Glomerular visceral epithelial cell (primary cell): Measurements from ENCODE around the gene NANOS2.
"Not testable (repeated sequence)": the region's sequence is repeated elsewhere in the genome, so short reads cannot be mapped to it uniquely, and the experiment has no call there.

Experiments
- DNase-seq: peaks from one replicate; pipeline ENCODE4 v3.0.0-alpha.2; 2016; ENCODE audit errors: extremely low spot score

Gene NANOS2

DNA sequence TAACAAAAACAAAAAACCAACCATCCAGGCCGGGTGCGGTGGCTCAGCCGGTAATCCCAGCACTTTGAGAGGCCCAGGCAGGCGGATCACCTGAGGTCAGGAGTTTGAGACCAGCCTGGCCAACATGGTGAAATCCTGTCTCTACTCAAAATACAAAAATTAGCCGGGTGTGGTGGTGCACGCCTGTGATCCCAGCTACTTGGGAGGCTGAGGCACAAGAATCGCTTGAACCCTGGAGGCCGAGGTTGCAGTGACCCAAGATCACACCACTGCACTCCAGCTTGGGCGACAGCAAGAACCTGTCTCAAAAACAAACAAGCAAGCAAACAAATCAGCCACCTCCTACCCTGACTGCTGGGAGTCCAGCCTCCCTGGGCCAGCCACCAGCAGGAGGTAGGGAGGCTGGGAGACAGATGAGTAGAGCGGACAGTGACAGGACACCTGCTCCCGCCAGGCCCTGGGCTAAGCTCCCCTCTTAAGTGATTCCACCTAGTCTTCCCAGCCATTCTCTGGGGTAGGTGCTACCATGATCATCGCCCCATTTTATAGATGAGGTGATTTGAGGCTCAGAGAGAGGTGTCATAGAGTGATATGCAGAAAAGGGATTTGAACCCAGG is 18.5 kb downstream of the NANOS2 start:
- DNase-seq = not testable (repeated sequence)

DNA sequence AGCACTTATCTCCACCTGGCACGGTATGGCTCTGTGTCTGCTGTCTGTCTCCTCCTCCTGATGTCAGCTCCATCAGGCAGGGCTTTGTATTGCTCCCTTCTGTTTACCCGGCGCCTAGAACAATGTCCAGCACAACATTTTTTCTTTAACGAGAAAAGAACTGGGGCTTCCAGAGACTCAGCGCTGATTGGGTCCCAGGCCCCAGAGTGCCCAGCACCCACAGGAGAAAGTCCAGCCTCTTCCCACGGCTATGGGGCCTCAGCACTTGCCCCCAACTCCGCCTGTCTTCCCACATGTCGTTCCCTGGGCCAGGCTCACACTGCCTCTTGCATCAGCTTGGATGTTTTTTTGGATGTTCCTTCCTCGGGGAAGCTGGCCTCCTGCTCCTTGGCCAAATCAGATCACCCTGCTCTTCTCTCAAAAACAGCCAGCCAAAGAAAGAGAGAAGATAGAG is 19.0 kb downstream of the NANOS2 start:
- DNase-seq = no peak

DNA sequence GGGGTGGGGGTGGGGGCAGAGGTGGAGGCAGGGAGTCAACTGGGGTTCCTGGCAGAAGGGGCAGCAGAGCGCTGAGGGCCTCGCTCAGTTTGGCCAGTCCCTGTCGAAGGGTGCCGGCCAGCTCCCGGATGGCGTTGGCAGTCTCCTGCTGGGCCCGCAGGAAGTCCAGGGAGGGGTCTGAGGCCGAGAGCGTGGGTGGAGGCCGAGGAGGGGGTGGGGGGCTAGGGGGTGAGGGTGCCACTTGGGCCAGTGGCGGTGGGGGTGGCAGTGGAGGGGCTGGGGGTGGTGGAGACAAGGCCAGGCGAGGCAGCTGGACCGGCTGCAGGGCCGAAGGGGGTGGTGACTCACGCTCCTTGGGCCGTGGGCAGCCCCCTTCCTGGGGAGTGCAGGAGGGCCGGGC is 23.7 kb downstream of the NANOS2 start:
- no peak for DNase-seq

DNA sequence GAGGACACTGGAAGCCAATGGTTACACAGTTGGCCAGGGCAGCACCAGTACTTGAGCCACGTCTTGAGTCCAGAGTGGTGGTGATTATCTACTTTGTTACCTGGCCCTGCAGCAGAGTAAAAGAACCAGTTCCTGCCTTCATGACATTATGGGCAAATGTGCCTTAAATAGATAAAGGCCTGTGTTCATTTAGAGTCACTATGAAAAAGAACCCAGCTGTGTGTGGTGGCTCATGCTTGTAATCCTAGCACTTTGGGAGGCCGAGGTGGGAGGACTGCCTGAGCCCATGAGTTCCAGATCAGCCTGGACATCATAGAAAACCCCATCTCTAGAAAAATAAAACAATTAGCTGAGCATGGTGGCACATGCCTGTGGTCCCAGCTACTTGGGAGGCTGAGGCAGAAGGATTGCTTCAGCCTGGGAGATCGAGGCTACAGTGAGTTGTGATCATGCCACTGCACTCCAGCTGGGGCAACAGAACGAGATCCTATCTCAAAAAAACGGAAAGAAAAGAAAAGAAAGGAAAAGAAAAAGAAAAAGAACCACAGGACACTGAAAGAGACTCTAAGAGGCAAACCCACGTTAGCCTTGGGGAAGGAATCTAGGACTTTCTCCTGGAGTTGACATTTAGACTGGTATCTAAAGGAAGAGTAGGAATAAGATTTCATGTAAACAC is 25.2 kb downstream of the NANOS2 start:
- no peak for DNase-seq

DNA sequence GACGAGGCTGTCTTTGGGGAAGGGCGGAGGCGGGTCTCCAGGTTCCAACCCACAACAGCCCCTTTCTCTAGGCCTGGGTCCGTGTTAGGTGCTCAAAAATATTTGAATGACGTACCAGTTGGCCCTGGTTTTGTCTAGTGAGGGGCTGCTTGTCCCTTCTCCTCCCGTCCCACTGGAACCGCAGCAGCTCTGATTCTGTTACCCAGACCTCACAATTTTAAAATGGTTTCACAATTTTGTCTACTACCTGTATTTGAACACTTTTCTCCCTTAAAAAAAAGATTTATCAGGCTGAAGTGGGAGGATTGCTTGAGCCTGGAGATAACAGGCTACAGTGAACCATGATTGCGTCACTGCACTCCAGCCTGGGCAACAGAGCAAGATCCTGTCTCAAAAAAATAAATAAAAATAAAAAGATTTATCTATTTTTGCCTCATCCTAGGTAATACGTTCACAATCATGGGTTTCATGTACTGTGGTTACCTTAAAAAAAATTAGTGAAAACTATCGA is 27.3 kb downstream of the NANOS2 start:
- DNase-seq = no peak

DNA sequence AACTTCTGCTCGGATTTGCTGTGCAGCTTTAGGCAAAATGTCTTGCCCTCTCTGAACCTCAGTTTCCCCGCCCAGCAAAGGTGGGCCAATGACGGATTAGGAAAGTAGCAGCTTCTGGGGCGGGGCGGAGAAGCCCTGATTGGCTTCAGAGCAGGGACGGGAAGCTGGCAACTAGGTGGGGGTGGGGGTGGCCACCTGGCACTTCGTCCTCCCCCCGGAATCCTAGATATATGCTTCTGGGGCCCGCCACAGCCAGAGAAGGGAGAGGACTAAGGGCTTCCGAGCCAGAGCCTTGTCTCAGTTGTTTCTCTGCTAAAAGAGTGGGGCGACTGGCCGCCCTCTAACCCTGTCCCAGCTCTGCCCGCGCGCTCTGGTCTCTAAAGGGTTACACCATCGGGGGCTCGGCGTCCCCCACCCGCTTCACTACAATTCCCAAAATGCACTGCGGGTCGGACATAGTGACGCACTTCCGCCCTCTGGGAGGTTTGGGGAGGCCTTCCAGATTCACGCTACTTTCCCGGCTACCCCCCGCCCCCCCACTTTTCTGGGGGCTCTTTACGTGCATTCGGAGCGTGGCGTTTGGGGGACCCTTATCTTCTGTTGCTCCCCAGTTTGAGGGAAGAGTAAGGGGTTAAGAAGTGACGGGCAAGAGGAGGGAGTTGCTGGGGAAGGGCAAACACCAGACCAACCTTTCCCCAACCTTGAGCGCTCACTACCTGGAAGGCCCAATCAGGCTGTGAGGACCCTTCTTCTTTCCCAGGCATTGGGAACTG is 28.0 kb downstream of the NANOS2 start:
- peak; percentile 88 for DNase-seq

DNA sequence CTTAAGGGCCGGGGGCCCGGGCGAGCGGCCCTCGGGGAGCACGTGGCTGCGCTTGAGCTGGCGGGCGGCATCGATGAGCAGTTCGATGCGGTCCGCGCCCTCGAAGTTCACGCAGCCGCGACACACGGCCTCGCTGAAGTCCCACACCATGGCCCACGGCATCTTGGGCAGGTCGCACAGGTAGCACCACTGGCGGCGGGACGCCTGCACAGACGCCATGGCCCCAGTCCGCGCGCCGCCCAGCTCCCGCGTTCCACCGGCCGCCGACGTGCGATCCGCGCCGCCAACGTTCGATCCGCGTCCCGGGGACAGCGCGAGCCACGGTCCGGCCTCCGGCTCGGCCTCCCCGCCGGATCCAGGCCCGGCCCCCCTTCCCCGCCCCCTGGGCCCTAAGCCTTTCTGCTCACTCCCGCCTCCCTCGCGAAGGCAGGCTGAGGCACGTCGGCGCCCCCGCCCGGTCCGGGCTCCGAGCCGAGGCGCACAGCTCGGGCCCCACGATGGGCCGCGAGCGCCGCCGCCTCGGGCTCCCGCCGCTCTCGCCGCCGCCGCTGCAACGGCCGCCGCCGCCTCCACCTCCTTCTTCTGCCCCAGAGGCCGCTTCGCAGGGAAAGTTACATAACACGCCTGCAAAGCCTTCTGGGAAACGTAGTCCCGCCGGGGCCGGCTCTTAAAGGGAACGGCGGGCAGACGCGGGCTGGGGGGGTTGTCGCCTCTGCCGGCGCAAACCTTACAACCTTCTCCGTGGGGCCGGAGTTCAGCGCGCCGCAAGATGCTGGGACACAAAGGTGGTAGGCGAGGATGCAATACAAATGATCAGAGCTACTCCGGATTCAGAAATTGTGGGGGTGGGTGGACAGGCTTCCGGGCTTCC is 28.8 kb downstream of the NANOS2 start, which contains the start of gene IRF2BP1:
IRF2BP1 (minus strand) TSS at position 586 of the 871 bp plus-strand sequence; CDS start at position 219, 367 bp downstream.
- peak; percentile 90 for DNase-seq

DNA sequence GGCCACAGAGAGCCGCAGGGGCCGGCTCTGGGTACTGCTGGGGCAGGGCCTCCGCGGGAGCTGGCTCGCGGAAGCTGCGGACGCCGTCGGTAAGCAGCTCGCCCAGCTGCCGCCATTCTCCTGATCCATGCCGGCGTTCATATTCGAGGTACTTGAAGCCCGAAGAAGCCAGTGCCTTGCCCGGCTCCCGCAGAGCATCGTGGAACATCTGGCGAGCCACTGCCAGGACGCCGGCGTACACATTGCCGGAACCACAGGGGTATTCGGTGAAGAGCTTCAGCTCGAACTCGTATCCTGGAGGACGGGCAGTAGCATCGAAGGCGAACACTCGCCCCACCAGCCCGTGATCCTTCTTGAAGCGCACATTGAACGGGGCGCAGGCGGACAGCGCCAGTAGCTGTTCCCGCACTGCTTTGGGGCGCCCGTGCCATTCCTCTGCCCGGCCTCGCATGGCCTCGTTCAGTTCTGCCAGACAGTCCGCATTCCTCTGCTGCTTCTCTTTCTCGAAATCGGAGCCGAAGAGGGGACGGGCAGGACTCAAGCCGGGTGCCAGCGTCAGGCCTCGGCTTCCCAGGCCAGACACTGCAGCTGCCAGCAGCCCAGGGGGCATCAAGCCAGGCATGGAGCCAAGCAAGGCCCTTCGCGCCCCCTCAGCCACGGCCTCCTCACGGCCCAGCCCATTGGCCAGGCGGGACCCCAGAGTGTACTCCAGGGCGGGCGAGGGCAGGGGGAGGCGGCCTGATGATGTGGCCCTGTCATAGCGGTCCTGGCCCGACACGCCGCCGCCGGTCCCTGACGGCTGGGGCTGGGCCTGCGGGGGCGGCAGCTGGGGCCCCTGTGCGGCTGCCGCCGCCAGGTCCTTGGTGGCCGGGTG is 29.7 kb downstream of the NANOS2 start:
- peak; percentile 19 for DNase-seq

DNA sequence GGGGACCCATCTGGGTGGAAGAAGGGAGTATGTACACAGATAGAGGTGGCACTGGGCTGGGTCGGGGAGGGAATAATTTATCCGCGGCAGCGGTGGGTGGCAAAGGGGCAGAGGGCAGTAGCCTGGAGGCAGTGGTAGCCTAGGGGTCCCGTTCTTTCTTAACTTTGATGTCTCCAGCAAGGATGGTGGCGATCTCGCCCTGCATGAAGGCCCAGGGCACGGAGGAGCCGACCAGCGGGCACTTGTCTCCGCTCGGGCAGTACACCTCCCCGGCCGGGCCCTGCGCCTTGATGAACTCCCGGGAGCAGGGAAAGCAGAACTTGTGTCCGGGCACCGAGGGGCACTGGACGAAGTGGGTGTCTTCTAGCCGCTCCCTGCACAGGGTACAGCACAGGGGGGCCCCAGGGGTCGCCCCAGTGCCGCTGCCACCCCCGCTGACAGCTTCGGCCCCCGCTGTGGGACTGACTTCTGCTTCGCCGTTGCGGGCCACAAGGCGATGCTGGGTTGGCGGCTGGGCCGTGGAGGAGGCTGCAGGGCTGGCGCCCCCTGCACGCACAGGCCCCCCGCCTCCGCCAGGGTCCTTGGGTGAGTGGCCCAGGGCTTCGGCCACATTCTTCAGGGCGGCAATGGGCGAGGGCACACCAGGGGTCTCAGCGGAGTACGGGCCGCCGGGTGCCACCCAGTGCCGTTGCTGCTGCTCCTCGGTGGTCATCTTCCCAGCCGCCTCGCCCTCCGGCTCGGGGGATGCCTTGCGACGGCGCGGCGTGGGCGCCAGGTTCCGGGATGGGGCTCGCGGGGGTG is 30.5 kb downstream of the NANOS2 start:
- DNase-seq = no peak

DNA sequence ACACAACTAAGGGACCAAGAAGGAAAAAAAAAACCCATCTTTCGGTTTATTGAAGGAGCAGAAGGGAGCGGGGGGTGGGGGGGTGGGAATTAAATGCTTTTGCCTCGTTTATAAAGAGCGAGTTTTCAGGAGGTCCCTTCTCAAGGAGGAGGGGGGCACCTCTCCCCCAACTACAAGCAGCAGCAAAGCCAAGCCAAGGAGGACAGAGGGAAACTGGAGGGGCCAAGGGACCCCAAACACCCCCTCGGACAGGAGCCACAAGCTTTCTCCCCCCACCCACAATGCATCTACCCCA is 31.0 kb downstream of the NANOS2 start:
- no peak for DNase-seq

DNA sequence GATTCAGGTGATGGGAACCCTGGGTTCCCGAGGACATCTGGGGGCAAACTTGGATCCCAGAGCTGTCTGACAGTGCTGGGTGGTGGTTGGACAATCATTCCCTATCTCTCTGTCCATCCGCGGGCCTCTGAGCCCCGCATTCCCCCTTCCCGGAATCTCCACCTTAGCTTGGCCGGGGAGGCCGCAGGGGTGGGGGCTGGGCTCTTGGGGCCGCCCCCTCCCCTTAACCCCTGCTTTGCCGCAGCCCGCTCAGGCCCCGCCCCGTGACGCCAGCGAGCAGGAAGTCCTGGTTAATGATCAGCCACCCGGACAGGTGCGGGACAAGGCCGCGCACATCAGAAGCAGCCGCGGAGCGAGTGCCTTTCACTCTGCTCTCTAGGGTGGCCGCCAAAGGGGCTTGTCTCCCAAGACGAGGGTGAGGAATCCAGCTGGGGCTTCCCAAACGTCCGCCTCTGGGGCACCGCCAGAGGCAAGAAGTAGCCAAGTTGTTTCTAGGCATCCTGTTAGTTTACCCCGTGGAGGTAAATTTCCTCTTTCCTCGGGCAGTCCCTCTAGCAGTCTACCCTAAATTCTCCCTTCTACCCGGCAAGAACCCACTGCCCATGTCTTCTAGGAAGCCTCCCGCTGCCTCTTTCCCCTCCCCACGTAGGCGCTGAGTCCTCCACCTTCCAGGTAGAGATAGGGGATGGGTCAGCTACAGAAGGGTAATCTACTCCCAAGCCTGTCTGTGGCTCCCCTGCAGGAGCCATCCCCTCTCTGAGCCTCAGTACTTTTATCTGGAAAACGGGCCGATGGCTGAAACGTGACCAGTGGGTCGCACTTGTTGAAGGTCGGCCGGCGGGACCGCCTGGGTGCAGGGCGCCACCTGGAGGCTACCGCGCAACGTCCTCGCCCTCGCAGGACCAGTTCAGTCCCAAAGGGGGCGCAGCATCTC is 31.7 kb downstream of the NANOS2 start:
- DNase-seq = peak; percentile 90

DNA sequence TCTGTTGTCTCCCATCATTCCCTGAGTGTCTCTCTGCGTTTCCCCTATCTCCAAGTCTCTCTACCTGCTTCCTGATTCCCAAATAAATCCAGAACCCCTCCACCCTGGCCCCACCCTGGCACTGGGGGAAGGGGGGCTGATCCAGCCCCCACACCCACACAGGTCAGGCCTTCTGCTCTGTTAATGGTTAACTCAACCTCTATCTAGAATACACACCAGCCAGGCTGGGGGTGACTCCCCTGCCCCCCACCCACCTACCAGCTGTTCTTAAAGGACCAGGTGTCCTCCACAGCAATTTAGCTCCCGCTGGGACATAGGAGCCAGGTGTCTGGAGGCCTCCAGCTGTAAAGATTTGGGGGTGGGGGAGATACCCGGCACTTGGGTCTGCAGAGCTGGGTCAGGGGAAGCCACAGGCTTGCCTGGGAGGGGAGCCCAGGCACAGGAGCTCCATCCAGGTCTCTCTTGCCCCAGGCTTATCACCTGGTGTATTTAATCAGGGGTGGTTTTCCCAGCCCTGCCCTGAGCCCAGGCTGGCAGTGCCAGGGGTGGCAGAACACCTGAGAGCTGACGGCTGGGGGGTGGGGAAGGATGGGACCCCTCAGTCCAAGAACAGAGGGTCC is 32.6 kb downstream of the NANOS2 start:
- DNase-seq = peak; percentile 37

DNA sequence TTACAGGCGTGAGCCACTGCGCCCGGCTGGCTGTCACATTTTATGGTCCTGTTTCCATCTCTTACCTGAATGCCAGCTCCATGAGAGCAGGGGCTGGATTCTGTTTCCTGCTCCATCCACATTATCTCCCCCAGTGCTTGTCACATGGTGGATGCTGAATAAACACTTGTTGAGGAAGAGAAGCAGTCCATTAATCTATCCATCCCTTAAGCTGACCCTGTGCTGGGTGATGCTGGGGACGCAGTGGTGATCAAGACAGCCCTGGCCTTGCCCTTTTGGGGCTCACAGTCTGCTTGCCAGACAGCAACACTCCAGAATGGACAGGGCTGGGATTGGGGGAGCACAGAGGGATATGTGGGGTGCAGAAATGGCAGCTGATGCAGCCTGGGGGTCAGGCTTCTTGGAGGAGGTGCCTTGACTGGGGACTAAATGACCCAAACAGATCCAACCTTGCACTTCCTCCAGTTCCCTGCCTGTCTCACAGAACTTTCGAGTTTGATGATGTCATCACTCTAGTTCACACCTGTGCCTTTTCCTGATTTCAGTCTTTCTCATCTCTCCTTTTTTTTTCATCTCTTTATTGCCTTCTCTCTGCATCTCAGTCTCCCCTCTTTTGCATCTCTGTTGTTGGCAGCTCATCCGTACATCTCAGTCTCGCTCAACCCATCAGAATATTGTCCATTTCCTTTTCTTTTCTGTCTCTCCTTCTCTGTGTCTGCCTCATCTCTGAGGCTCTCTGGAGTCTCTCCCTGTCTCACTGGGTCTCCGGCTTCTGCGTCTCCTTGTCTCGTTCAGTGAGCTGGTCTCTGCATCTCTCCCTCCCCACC is 33.3 kb downstream of the NANOS2 start:
- DNase-seq = no peak

DNA sequence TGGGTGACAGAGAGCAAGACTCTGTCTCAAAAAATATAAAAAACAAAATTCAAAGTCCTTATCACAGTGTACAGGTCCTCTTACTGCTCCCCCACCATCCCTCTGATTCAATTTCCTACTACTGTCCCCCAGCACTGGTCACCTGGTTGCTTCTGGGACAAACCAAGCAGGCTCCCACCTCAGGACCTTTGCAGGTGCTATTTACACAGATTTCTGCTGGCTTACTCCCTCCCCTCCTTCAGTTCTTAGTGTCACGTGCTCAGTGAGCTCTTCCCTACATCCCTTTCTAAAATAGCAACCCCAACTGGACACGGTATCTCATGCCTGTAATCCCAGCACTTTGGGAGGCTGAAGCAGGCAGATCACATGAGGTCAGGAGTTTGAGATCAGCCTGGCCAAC is 34.6 kb downstream of the NANOS2 start:
- DNase-seq = no peak

DNA sequence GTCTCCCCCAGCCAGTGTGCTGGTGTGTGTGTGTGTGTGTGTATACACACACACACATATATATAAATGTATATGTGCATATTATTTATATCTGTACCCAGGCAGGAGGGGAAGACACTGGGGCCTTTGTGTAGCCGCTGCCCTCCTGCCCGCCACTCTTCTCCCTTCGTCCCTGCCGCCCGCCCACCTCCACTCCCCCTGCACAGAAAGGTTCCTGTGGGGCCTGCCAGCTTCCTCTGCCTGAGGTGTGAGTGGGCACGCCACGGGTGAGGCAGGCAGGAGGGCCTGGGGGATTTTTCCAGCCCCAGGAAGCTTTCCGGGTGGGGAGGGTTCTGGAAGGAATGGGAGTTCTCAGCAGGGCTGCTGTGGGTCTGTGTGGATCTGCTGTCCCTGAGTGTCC is 35.5 kb downstream of the NANOS2 start:
- DNase-seq = no peak

DNA sequence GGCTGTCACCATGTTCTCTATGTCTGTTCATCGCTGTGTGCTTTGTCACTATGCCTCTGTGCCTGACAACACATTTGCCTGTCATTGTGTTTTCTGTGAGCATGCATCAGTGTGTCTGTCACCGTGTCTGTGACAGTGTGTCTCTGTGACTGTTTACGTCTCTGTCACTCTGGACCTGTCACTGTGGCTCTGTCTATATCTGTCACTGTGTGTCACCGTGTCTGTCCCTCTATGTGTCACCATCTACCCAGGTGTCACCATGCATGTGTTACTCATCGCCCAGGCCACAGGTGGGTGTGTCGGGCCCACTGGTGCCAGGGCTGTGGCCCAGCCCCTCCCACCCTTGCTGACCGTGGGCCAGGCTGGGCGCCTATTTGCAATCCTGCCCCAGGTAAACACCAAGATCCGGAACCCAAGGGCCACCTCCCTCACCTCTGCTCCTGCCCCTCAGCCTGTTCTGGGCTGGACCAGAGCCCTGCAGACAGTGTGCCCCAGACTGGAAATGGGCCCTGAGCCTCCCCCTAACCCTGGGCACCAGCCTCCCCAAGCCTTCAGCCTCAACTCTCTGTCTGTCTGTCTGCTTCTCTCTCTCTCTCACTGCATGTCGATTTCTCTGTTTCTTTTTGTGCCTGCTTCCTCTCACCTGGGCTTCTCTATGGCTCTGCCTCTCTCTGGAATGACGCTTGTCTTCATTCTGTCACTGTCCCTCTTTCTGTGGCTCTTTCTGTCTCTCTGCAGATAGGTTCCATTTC is 36.4 kb downstream of the NANOS2 start:
- no peak for DNase-seq
